GM23338 (cell line): ENCODE measurements around the gene C18orf32. TPM values are rescaled to one million over a fixed set of nuclear protein-coding genes. Genes with fewer than 3 reads are reported as not detected.

Source experiments
- ATAC-seq: fragments of 200-7000 bp; cut with Tn5 transposase; 3 replicates; pipeline ENCODE4 v1.9.1; 2020
- DNase-seq: peaks from one replicate; pipeline ENCODE4 v3.0.0-alpha.2; 2015; ENCODE audit warnings: low spot score
- H2AFZ ChIP-seq: fragments of 200-600 bp; sonication (generic); 2 replicates; pipeline ENCODE4 v1.8.0; 2016; ENCODE audit warnings: antibody characterized with exemption, mild to moderate bottlenecking, moderate library complexity
- H3F3A ChIP-seq: fragments of 200-600 bp; sonication (generic); replicated peaks from 2 replicates; pipeline ENCODE4 v1.8.0; 2017; ENCODE audit warnings: antibody characterized with exemption, mixed run types, low read depth
- H3K27ac ChIP-seq: fragments of 200-600 bp; sonication (generic); 2 replicates; pipeline ENCODE4 v1.6.1; 2016; ENCODE audit warnings: low read depth
- H3K27me3 ChIP-seq: fragments of 200-600 bp; sonication (generic); 2 replicates; pipeline ENCODE4 v1.8.0; 2016; ENCODE audit warnings: mild to moderate bottlenecking, mixed run types, moderate library complexity; ENCODE audit not compliant: insufficient read depth
- H3K36me3 ChIP-seq: fragments of 200-600 bp; sonication (generic); 2 replicates; pipeline ENCODE4 v1.8.0; 2016; ENCODE audit warnings: mild to moderate bottlenecking; ENCODE audit not compliant: insufficient read depth
- H3K4me1 ChIP-seq: fragments of 200-600 bp; sonication (generic); 2 replicates; pipeline ENCODE4 v1.8.0; 2016; ENCODE audit warnings: mild to moderate bottlenecking, moderate library complexity; ENCODE audit not compliant: insufficient read depth
- H3K4me2 ChIP-seq: fragments of 200-600 bp; sonication (generic); 2 replicates; pipeline ENCODE4 v1.7.1; 2017; ENCODE audit warnings: mixed run types
- H3K4me3 ChIP-seq: fragments of 200-600 bp; sonication (generic); 2 replicates; pipeline ENCODE4 v1.6.1; 2016; ENCODE audit warnings: mixed run types
- H3K79me2 ChIP-seq: fragments of 200-600 bp; sonication (generic); replicated peaks from 2 replicates; pipeline ENCODE4 v1.8.0; 2017; ENCODE audit warnings: mild to moderate bottlenecking; ENCODE audit not compliant: insufficient read depth
- H3K9me2 ChIP-seq: fragments of 200-600 bp; sonication (generic); 2 replicates; pipeline ENCODE4 v1.8.0; 2017; ENCODE audit not compliant: insufficient read depth
- H4K20me1 ChIP-seq: fragments of 200-600 bp; sonication (generic); replicated peaks from 2 replicates; pipeline ENCODE4 v1.8.0; 2017; ENCODE audit warnings: mild to moderate bottlenecking; ENCODE audit not compliant: insufficient read depth
- H3K27ac Mint-ChIP-seq: 2 replicates; pipeline ENCODE4 v1.8.0; 2020; ENCODE audit warnings: inconsistent platforms, mild to moderate bottlenecking, moderate library complexity, mixed read lengths
- H3K27me3 Mint-ChIP-seq: 3 replicates; pipeline ENCODE4 v1.8.0; 2022; ENCODE audit warnings: low read depth, mild to moderate bottlenecking, moderate library complexity, mixed read lengths, inconsistent platforms; ENCODE audit not compliant: insufficient read depth, poor library complexity
- H3K36me3 Mint-ChIP-seq: 3 replicates; pipeline ENCODE4 v1.8.0; 2021; ENCODE audit warnings: low read depth, mild to moderate bottlenecking, inconsistent platforms, moderate library complexity, mixed read lengths
- H3K4me1 Mint-ChIP-seq: 3 replicates; pipeline ENCODE4 v1.8.0; 2020; ENCODE audit warnings: mild to moderate bottlenecking, inconsistent platforms, mixed read lengths
- H3K4me3 Mint-ChIP-seq: 3 replicates; pipeline ENCODE4 v1.8.0; 2021; ENCODE audit warnings: moderate library complexity, mild to moderate bottlenecking, inconsistent platforms, mixed read lengths
- H3K9me3 Mint-ChIP-seq: 3 replicates; pipeline ENCODE4 v1.8.0; 2020; ENCODE audit warnings: moderate library complexity, mild to moderate bottlenecking, inconsistent platforms, mixed read lengths
- CREB1 ChIP-seq: fragments of 250-450 bp; sonication (Bioruptor Pico); IDR thresholded peaks from 2 replicates; pipeline ENCODE4 v1.5.0; 2020; ENCODE audit warnings: low read depth, mild to moderate bottlenecking, moderate library complexity
- EZH2 ChIP-seq: fragments of 200-600 bp; sonication (generic); IDR thresholded peaks from one replicate; pipeline ENCODE4 v1.8.0; 2017; ENCODE audit warnings: antibody characterized with exemption, mild to moderate bottlenecking, low read depth; ENCODE audit not compliant: unreplicated experiment
- EZH2phosphoT487 ChIP-seq: fragments of 200-600 bp; sonication (generic); IDR thresholded peaks from one replicate; pipeline ENCODE4 v1.8.1; 2018; ENCODE audit warnings: antibody characterized with exemption; ENCODE audit not compliant: unreplicated experiment
- JUNB ChIP-seq: IDR thresholded peaks from one replicate; pipeline ENCODE4 v1.6.1; 2016; ENCODE audit warnings: antibody characterized with exemption; ENCODE audit not compliant: unreplicated experiment
- NANOG ChIP-seq: IDR thresholded peaks from 2 replicates; pipeline ENCODE4 v1.6.1; 2016; ENCODE audit warnings: antibody characterized with exemption, borderline replicate concordance
- POLR2AphosphoS5 ChIP-seq: IDR thresholded peaks from 2 replicates; pipeline ENCODE4 v1.6.1; 2016; ENCODE audit warnings: antibody characterized with exemption, low read depth
- STAT1 ChIP-seq: IDR thresholded peaks from one replicate; pipeline ENCODE4 v1.6.1; 2016; ENCODE audit warnings: antibody characterized with exemption; ENCODE audit not compliant: unreplicated experiment
- ZNF114 ChIP-seq: fragments of 250-450 bp; sonication (Bioruptor Pico); IDR thresholded peaks from 2 replicates; pipeline ENCODE4 v1.5.0; 2020; ENCODE audit warnings: mild to moderate bottlenecking, moderate library complexity
- ZNF331 ChIP-seq: fragments of 250-450 bp; sonication (Bioruptor Pico); IDR thresholded peaks from 2 replicates; pipeline ENCODE4 v1.5.0; 2020; ENCODE audit warnings: low read depth, mild to moderate bottlenecking, moderate library complexity
- polyA plus RNA-seq: library from polyadenylated mRNA; unstranded; fragments of >200 nt; fragmentation: Nextera tagmentation; extraction: Ambion mirVana; gene quantifications from 2 replicates; pipeline ENCODE4 v1.2.1, GENCODE V29; 2016
- total RNA-seq: library from RNA; depleted of rRNA; stranded (reverse); fragments of >200 nt; shearing (Covaris generic); gene quantifications from 2 replicates; pipeline ENCODE4 v1.2.3, GENCODE V29; 2014
- TF ChIP-seq, protein P1 (sequence below): IDR thresholded peaks from one replicate; pipeline ENCODE4 v1.6.1; 2018; ENCODE audit warnings: antibody characterized with exemption; ENCODE audit not compliant: unreplicated experiment
- TF ChIP-seq, protein P2 (sequence below), 2 experiments: fragments of 200-600 bp in 1 of 2; sonication (generic) in 1 of 2; conservative IDR thresholded peaks; 2 replicates each; pipeline versions ENCODE4 v1.5.1 to v1.6.1; 2016 to 2017; ENCODE audit warnings: antibody characterized with exemption in 2 of 2, low read depth in 2 of 2, mild to moderate bottlenecking in 2 of 2, moderate library complexity in 1 of 2

C18orf32 gene
- total and polyA plus RNA-seq, 2 experiments from 2014 or later, result 25.3 to 72.4 TPM

DNA sequence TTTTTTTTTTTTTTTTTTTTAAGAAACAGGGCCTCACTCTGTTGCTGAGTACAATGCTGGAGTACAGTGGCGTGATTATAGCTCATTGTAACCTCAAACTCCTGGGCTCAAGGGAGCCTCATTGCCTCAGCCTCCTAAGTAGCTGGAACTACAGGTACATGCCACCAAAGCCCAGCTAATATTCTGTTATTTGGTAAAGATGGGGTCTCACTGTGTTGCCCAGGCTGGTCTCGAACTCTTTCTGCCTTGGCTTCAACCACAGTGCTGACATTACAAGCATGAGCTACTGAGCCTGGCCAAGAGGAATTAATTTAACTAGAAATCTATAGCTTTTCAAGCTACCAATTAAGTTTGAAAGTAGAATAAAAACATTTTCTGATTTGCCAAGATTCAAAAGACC, 54.4 kb downstream of the C18orf32 start (continued):
- TF ChIP-seq, protein P1, sequence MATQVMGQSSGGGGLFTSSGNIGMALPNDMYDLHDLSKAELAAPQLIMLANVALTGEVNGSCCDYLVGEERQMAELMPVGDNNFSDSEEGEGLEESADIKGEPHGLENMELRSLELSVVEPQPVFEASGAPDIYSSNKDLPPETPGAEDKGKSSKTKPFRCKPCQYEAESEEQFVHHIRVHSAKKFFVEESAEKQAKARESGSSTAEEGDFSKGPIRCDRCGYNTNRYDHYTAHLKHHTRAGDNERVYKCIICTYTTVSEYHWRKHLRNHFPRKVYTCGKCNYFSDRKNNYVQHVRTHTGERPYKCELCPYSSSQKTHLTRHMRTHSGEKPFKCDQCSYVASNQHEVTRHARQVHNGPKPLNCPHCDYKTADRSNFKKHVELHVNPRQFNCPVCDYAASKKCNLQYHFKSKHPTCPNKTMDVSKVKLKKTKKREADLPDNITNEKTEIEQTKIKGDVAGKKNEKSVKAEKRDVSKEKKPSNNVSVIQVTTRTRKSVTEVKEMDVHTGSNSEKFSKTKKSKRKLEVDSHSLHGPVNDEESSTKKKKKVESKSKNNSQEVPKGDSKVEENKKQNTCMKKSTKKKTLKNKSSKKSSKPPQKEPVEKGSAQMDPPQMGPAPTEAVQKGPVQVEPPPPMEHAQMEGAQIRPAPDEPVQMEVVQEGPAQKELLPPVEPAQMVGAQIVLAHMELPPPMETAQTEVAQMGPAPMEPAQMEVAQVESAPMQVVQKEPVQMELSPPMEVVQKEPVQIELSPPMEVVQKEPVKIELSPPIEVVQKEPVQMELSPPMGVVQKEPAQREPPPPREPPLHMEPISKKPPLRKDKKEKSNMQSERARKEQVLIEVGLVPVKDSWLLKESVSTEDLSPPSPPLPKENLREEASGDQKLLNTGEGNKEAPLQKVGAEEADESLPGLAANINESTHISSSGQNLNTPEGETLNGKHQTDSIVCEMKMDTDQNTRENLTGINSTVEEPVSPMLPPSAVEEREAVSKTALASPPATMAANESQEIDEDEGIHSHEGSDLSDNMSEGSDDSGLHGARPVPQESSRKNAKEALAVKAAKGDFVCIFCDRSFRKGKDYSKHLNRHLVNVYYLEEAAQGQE, result no peak
- TF ChIP-seq, protein P2, sequence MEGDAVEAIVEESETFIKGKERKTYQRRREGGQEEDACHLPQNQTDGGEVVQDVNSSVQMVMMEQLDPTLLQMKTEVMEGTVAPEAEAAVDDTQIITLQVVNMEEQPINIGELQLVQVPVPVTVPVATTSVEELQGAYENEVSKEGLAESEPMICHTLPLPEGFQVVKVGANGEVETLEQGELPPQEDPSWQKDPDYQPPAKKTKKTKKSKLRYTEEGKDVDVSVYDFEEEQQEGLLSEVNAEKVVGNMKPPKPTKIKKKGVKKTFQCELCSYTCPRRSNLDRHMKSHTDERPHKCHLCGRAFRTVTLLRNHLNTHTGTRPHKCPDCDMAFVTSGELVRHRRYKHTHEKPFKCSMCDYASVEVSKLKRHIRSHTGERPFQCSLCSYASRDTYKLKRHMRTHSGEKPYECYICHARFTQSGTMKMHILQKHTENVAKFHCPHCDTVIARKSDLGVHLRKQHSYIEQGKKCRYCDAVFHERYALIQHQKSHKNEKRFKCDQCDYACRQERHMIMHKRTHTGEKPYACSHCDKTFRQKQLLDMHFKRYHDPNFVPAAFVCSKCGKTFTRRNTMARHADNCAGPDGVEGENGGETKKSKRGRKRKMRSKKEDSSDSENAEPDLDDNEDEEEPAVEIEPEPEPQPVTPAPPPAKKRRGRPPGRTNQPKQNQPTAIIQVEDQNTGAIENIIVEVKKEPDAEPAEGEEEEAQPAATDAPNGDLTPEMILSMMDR (conservative IDR thresholded peaks at IDR 0.05; ENCODE audit: low read depth in 2 of 2), result no peak
- TF ChIP-seq STAT1 (no peak), EZH2phosphoT487 (no peak), POLR2AphosphoS5 (no peak), EZH2 (no peak), ZNF114 (CRISPR knock-in tag) (no peak), NANOG (no peak)

DNA sequence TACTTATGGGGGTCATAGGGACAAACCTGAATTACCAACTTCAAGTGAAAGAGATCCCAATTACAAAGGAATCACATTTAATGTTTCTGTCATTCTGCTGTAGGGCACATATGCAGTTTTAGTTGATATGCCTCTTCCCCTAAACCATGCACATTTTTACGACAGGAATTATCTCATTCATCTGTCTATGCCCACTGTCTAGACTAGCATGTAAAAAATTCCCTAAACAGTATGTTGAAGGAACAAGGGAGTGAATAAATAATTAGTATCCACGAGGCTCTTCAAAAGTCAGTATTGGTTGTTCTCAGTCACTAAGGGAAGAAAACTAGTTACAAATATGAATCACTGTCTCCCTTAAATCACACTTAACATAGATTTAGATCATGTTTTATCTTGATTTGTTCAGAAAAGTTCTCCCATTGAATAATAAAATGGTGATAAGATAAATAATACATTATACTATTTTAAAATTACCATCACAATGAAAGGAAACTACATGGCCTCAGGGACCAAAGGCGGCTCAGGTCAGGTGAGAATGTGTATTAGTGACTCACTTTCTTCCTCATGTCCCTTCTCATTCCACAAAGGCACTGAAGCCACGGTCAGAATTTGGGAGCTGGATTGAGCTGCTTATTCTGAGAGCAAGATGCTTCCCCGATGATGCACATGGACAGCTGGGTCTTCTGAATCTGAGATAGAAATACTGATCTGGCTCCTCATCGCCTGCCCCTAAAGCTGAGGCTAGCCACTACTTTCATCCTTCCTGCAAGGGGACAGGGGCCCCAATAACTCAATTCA, 55.7 kb downstream of the C18orf32 start:
- Mint-ChIP-seq H3K27ac (peak overlapping the region; percentile 74), H3K4me1 (peaks cover 4% of the 10 kb centered on the region; the same call in 2 of the 3 replicates), H3K4me3 (no peak overlapping the region), H3K36me3 (peaks cover 14% of the 10 kb centered on the region), H3K9me3 (no peaks in the 10 kb centered on the region; the same call in 2 of the 3 replicates), H3K27me3 (peaks cover 5% of the 10 kb centered on the region)
- Histone ChIP-seq H3K27ac (peak overlapping the region; percentile 48; the same call in 1 of the 2 replicates), H3K27me3 (no peaks in the 10 kb centered on the region), H3F3A (no peaks in the 10 kb centered on the region), H3K4me3 (no peak overlapping the region), H3K4me1 (peaks cover 7% of the 10 kb centered on the region; the same call in 1 of the 2 replicates), H3K36me3 (no peaks in the 10 kb centered on the region), H4K20me1 (no peaks in the 10 kb centered on the region; the same call in 1 of the 2 replicates), H2AFZ (no peak overlapping the region), H3K4me2 (peak overlapping the region; percentile 38), H3K9me2 (no peaks in the 10 kb centered on the region), H3K79me2 (peaks cover 11% of the 10 kb centered on the region; the same call in 1 of the 2 replicates)
- DNase-seq, result peak; percentile 26
- no peak for ATAC-seq
- TF ChIP-seq EZH2phosphoT487, result no peak
- no peak for TF ChIP-seq ZNF114 (CRISPR knock-in tag)
- no peak for TF ChIP-seq ZNF331 (CRISPR knock-in tag)
- no peak for TF ChIP-seq CREB1 (CRISPR knock-in tag)
- no peak for TF ChIP-seq POLR2AphosphoS5
- no peak for TF ChIP-seq JUNB
- TF ChIP-seq, protein P2 (conservative IDR thresholded peaks at IDR 0.05; ENCODE audit: low read depth in 2 of 2), result no peak
